Endothelial cell (in vitro differentiated cells): ENCODE measurements around the gene TRAPPC3L. TPM values are rescaled to one million over a fixed set of nuclear protein-coding genes. Genes with fewer than 3 reads are reported as not detected.
A peak's percentile ranks its signal among the peaks of the same experiment; 100 is the strongest.

Experiments
- DNase-seq: peaks from one replicate; pipeline ENCODE4 v3.0.0; 2021; ENCODE audit warnings: low spot score
- H3K27ac Mint-ChIP-seq: one replicate; pipeline ENCODE4 v1.8.0; 2021; ENCODE audit warnings: mixed read lengths, inconsistent platforms; ENCODE audit not compliant: unreplicated experiment
- H3K27me3 Mint-ChIP-seq: one replicate; pipeline ENCODE4 v1.8.0; 2021; ENCODE audit warnings: mild to moderate bottlenecking, moderate library complexity, mixed read lengths, inconsistent platforms; ENCODE audit not compliant: unreplicated experiment
- H3K36me3 Mint-ChIP-seq: one replicate; pipeline ENCODE4 v1.8.0; 2021; ENCODE audit warnings: mild to moderate bottlenecking, low read depth, mixed read lengths, inconsistent platforms; ENCODE audit not compliant: unreplicated experiment
- H3K4me1 Mint-ChIP-seq: one replicate; pipeline ENCODE4 v1.8.0; 2021; ENCODE audit warnings: mild to moderate bottlenecking, mixed read lengths, inconsistent platforms; ENCODE audit not compliant: unreplicated experiment
- H3K4me3 Mint-ChIP-seq: one replicate; pipeline ENCODE4 v1.8.0; 2021; ENCODE audit warnings: mild to moderate bottlenecking, mixed read lengths, inconsistent platforms; ENCODE audit not compliant: unreplicated experiment
- H3K9me3 Mint-ChIP-seq: one replicate; pipeline ENCODE4 v1.8.0; 2021; ENCODE audit warnings: mixed read lengths, inconsistent platforms; ENCODE audit not compliant: unreplicated experiment
- CTCF ChIP-seq: fragments of 200-600 bp; sonication (generic); IDR thresholded peaks from one replicate; pipeline ENCODE4 v1.5.0; 2021; ENCODE audit warnings: antibody characterized with exemption; ENCODE audit not compliant: unreplicated experiment
- total RNA-seq: library from RNA; stranded (reverse); fragmentation: NEBNext Ultra II Directional; extraction: Animal tissue kit (Norgen Biotek cat#: 25700); gene quantifications from one replicate; pipeline ENCODE4 v1.2.1, GENCODE V29; 2021; ENCODE audit not compliant: unreplicated experiment

TRAPPC3L gene
- total RNA-seq, 1 donor from 2014 or later, result not detected

- TF ChIP-seq CTCF, result peak; percentile 81
- peak; percentile 31 for DNase-seq
- H3K27ac Mint-ChIP-seq, result no peak overlapping the region
Observed at GRCh38 chr6:116536216-116536621, 9.3 kb downstream of the TRAPPC3L start.

DNA sequence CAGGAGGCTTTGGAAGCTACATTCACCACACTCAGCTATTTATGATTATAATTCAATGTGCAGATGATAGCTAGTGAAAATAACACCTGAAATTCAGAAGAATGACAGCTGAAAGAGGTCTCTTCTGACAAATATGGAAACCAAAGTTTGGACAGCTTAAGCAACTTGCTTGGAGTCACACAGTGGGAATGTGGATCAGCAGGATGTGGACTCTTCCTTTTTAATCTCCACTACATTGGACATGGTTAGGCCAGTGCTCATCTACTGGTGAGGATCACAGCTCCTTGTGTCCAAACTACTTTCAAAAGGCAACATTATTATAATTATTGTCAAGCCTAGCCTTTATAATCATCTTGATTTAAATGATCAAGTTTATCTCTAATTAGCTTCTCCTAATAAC is 10.4 kb downstream of the TRAPPC3L start:
- TF ChIP-seq CTCF, result no peak
- Mint-ChIP-seq H3K36me3 (no peaks in the 10 kb centered on the region), H3K4me3 (no peak overlapping the region), H3K27ac (no peak overlapping the region), H3K4me1 (peaks cover 26% of the 10 kb centered on the region), H3K27me3 (peaks cover 6% of the 10 kb centered on the region), H3K9me3 (no peaks in the 10 kb centered on the region)
- no peak for DNase-seq

More at GRCh38 chr6:116536216-116536621, 9.3 kb downstream of the TRAPPC3L start:
- peaks cover 6% of the 10 kb centered on the region for H3K27me3 Mint-ChIP-seq
- peaks cover 26% of the 10 kb centered on the region for H3K4me1 Mint-ChIP-seq
- no peak overlapping the region for H3K4me3 Mint-ChIP-seq
- no peaks in the 10 kb centered on the region for H3K9me3 Mint-ChIP-seq
- no peaks in the 10 kb centered on the region for H3K36me3 Mint-ChIP-seq

- no peak for TF ChIP-seq CTCF
- Mint-ChIP-seq H3K4me1 (peaks cover 40% of the 10 kb centered on the region), H3K9me3 (no peaks in the 10 kb centered on the region), H3K27ac (peak overlapping the region; percentile 68), H3K4me3 (no peak overlapping the region), H3K27me3 (peaks cover 3% of the 10 kb centered on the region), H3K36me3 (no peaks in the 10 kb centered on the region)
- peak; percentile 14 for DNase-seq
Observed at GRCh38 chr6:116533233-116533957, 12.1 kb downstream of the TRAPPC3L start.

- Mint-ChIP-seq H3K27me3 (peaks cover 3% of the 10 kb centered on the region), H3K4me1 (peaks cover 35% of the 10 kb centered on the region), H3K4me3 (no peak overlapping the region), H3K36me3 (no peaks in the 10 kb centered on the region), H3K27ac (no peak overlapping the region), H3K9me3 (no peaks in the 10 kb centered on the region)
- TF ChIP-seq CTCF, result peak; percentile 81
- peak; percentile 73 for DNase-seq
Observed at GRCh38 chr6:116531675-116532570, 13.6 kb downstream of the TRAPPC3L start.
